HG03565 (cell line): ENCODE results near the gene THTPA.

Source experiments
- ATAC-seq: cut with Tn5 transposase; IDR thresholded peaks from one replicate; pipeline ENCODE4 v1.9.1; 2021; ENCODE audit warnings: mild to moderate bottlenecking, moderate library complexity; ENCODE audit not compliant: unreplicated experiment

THTPA gene

DNA sequence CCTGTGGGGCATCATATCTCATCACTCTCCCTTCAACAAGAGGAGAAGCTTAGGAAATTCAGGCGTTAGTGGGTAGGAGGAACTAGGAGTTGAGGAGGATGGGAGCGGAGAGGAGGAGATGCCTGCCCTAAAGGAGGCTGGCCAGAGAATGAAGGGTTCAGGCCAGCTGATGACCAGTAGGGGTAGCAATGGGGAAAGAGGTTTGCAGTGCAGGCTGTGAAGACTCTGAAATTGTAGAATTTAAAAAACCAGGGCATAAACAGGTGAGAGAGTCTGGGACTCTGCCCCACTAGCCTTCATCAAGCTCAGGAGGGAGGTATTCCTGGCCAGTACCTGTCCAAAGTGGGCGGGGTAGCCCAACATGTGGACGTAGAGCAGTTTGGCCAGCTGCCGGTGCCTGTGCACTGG lies 10.7 kb downstream of the THTPA start:
- no peak for ATAC-seq

DNA sequence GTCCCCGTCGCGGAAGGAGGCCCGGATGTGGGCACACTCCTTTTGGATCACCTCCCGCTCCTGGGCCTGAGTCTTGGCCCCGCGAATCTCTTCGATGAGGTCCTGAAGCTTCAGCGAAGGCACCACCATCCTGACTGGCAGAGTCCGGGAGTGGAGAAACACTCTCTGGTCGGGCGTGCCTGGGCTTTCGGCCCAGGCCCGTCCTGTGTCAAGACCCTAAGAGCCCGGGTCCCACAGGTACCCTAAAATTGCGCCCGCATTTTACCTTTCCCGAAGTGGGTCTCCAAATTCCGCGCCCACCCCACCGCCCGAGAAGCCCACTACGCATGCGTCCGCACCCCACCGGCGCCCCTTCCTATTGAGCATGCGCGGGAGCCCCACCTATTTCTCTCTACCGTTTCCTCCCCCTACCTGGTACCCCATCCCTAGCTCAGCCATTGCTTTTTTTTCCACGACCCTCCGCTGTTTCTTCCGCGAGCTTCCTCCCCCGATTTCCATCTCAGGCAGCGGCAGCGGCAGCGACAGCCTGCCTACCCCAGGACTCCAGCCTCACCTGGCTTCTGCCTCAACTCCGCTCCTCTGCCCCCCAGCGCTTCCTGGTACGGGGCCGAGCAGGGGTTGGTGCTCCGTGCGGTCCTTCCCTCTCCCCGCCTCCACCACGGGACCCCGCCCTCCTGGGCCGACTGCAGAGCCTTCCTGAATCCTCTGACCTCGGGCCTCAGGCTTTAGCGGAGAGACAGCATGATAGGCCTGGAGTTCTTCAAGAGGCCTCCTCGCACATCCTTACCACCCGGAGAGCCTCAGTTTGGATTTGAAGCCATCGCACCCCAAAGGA lies 11.3 kb downstream of the THTPA start, which contains the start of gene AP1G2:
TSS of gene AP1G2 (minus strand) at position 606 of the 835 bp plus-strand sequence. CDS start at position 129, 477 bp downstream.
- peak; percentile 73 for ATAC-seq

DNA sequence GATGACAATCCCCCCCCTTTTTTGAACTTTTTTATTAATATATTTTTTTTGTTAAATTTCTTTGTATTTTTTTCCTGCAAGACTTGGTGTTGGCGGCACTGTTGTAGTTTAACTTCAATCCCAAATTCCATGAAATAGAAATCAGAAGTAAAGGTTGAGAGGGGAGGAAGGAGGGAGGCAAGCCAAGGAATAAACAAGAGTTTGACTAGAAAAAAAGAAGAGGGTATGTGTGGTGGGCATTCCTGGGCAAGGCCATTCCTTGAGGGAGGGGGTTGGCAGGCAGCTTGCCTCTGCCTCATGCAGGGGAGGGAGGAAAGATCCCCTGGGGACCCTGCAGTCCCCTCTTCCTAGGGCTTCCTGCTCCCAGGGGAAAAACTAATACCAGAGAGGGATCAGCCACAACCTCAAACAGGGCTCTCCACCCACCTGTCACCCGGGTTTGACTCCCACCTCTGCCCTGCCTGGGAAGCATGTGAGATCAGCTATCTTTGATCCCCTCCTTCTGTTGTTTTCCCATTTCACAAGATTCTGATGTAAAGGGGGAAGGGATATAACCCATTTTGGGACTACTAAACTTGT lies 12.0 kb downstream of the THTPA start:
- ATAC-seq = no peak

DNA sequence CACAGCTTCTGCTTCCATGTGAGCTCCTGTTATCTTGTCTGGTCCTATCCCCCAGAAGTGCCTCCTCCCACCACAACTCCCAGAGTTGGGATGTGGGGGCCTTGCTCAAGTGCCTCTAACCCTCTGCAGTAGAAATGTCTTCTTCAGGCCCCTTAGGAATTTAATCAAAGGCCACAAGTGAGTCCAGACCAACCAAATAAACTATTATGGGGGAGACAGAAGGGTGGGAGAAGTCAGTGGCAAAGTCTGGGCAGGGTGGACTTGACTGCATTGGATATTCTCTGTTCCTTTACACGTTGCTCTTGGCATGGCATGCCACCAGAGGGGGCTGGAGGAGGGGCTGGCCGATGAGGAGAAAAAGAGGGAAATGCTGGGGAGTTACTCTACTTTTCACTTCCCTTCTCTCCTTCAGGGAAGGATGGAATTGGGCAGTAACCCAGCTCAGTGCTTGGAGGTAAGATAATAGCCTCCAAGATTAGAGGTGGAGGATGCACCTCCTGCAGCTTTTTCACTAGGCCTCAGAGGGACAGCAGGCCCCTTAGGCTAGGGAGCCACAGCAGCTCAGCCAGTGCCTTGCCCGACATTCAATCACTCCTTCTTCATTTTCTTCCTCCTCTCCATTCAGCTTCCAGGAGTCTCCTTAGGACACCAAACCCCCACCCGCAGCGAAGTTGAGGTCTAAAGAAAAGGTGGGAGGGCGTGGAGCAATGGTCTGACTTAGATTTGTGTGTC lies 12.7 kb downstream of the THTPA start:
- no peak for ATAC-seq

DNA sequence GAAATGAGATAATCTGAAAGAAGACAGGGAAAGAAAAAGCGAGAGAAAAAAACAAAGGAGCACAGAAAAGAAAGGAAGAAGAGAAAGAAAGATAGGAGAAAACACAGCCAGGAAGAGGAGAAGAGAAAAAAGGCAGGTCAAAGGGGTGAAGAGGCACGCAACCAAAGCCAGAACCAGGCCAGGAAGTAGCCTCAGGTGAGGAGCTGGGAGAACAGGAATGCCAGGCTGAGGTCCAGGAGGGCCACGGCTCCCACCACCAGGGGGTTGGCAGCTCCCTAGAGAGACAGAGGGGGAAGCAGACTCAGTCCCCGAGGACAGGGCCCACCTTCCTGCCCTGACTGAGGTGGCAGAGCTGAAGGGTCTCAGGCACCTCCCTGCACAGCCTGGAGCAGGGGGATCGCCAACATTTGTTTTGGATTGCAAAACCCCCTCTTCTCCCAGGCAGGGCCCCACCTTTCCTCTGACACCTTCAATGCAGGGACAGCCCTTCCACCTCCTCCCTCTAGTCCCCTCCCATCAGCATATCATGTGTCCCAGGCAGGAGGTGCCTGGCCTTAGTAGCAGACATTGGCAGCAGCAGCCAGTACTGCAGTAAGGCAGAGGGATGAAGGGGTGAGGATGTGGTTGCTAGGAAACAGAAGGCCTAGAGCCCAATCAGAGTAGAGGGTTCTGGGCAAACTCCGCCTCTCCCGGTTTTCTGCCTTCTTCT lies 13.5 kb downstream of the THTPA start:
- ATAC-seq = no peak

DNA sequence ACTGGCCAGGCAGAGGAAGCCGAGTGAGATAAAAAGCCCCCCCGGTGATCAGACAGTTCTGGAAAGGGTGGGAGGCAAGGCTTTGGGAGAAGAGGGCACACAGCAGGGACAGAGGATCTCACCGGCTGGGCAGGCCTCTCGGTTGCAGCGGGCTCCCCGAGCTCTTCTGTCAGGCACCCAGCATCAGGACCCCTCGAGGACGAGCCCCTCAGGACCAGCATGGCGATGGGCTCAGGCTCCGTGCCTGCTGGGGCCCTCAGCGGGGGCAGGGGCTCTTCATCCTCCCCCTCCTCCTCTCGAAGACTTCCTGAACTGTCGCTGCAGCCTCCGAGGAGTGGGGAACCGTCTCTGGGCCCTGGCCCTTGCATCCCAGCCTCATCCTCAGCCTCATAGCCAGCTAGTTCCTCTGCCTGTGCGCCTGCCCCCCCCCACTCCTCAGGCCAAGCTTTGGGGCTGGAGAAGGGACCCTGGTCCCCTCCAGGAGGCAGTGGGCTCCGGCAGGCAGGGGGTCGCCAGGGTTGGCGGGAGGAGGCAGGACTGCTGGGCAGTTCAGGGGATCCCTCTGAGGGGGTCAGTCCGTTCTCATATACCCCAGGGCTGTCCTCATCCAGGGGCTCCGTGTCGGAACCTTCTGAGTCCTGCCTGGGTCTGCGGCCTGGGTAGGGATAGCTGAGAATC lies 14.9 kb downstream of the THTPA start:
- no peak for ATAC-seq

DNA sequence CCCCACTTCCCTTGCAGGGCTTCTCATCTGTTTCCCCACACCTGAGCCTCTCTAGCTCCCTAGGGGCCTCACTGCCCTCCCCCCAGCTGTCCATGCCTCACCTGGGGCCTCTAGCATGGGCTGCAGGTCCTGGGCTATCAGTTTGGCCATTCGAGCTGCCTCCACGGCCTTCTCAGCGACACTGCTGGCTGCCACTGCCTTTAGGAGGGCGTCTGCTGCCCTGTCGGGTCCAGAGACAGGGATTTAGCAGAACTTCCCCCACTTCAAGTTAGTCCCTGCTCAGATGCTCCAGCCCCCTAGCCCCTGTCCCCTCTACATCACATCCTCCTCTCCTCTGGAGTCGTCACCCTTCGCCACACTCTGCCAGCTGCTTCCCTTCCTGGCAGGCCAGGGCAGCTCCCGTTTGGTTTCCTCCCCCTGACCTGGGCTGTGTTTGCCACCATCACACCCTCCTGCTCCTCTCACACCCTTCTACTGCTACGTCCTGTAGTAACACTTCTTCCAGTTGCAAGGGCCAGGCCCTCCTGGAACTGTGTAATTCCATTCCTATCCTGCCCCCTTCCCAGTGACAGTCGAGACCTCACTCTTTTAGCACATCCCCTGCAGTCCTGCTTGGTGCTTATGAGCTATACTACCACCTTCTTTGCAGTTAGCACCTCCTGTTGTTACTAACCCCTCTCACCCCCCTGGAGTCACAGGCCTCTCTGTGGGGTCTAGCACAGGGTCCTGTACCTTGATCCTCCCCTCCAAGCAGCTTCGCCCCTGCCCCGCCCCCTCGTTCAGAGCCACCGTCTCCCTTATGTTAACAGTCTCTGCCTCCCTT lies 15.8 kb downstream of the THTPA start:
- ATAC-seq = no peak

DNA sequence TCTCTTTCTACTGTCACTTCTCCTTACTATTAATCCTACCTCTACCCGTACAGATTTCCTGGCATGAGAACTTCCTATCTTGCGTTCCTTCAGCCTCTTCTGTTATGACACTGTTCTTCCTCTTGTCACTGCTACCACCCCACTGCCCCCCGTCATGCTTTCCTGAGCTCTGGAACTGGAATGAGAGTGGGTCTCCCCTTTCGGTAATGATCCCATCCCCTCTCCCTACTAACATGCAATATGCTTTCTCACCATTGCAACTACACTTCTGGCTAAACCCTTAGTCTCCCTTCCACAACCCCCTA lies 16.4 kb downstream of the THTPA start:
- ATAC-seq = no peak

DNA sequence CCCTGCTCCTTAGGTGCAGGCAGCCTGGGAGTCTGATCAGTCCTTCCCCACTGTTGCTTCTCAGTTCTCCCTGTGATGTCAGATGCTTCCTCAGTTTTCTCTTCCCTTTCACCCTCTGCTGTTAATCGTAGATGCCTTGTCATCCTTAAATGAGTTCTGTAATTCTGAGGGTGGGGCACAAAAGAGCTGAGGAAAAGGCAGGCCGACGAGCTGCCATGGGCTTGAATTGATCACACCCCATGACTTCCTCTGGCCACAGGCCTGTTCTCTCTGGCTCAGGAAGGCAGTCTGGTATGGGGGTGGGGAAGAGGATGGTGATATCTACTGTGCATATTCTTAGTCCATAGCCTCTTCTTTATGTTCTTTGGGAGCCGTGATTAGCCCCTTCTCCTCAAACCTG lies 16.8 kb downstream of the THTPA start:
- no peak for ATAC-seq

DNA sequence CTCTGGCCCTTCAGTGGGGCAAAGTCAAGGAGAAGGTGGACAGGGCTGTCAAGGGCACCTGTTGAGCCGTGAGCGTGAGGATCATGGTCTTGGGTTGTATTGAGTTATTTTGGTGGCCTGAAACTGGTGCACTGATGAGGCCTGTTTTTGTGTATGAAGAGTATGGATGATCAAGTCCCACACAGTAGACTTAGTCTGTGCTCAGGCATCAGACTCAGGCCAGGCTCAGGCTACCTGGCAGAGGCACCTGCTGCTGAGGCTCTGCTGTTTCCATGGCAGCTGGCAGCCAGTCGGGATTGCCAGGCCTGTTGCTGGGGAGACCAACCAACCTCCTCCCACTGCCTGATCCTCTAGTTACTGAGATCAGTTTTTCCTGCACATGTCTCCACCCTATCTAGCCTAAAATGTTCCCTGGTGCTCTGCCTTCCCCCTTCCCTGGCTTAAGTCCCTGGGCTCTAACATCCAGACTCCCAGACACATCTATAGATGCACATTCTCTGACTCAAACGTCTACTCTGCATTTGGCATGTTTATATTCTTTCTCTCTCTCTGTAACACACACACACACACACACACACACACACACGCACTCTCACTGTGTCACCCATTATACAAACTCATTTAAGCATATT lies 17.4 kb downstream of the THTPA start:
- ATAC-seq = no peak

DNA sequence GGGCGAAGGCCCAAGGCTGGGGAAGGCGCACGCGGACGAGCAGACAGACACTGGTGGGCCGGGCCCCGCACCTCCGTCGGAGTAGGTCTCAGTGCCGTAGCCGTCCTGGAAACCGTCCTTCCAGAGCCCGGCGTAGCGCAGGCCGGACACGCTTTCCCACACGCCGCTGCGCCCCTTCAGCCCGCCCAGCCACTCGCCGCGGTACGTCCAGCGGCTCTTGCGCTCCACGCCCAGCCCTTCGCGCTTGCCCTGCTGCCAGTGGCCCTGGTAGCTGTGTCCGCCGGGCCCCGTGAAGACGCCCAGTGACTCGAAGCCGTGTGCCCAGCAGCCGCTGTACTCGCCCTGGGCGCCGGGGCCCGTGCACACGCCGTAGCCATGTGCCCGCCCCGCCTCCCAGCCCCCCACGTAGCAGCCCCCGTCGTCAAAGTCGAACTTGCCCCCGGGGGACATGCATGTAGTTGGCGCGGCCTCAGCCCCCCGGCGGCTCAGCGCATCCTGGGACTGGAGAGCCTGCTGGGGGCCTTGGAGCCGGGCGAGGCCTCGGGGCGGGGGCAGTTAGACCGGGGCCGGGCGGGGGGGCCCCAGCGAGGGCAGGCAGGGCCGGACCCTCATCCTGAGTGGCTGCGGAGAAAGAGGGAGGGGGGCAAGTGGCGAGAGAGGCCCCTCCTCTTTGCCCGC lies 21.1 kb downstream of the THTPA start:
- no peak for ATAC-seq

DNA sequence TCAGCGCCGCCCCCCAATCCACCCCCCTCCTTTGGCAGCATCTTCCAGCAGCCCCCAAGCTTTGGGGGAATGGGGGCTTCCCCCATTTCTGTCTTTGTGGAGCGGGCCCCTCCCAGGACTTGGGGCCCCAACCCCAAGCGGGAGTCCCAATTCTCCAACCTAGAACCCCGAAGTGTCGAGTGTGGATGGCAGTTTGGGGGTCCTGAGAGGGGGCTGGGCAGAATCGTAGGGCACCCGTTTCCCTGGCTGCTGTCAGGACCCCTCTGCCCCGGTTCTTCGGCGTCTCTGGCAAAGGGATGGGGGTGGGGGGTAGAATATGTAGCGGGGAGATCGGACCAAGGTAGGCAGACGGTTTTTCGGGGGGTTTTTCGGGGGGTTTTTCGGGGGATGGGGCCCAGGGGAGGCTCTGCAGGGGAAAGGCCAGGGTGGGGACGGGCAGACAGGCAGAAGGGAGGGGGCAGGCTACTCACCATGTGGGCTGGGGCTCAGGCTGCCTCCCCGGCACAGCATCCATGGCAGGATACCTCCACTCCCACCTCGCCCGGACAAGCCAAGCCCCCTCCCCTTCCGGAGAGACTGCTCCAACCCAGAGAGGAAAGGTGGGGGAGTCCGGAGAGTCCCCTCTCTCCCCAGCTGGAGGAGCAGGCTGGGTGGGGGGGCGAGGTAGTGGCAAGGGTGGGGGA lies 21.8 kb downstream of the THTPA start:
- no peak for ATAC-seq

DNA sequence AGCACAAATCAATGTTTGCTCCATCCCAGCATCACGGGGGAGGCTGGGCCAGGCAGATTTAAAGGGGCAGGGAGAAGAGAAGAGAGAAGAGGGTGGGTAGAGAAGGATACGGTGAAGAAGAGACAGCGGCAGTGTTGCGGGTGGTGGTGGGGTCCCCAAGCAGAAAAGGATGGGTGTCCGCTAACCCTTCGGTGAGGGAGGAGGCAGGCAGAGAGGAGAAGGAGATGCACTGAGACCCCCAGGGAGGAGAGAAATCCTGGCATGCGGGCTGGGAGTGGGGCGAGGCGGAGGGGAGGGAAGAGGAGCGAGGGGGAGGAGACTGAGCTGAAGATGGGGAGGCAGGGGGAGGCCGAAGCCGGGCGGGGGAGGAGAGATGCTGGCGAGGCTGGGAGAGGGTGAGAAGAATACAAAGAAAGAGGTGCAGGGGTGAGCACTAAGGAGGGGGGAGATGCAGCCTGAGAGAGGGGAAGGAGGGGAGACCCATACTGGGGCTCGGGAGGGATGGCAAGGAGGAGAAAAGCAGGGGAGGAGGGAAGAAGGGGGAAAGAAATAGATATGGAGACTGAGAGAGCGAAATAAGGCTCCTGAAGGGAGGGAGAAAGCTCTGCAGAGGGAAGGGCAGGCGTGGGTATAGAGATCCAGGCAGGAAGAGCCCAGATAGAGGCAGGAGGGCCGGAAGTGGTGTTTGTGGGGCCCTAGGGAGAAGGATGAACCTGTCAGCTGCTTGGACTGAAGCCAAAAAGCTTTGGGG lies 22.7 kb downstream of the THTPA start, which contains the start of gene JPH4:
TSS of gene JPH4 (minus strand) at position 231 of the 751 bp plus-strand sequence. CDS start 1,337 bp downstream, outside the sequence.
- no peak for ATAC-seq

DNA sequence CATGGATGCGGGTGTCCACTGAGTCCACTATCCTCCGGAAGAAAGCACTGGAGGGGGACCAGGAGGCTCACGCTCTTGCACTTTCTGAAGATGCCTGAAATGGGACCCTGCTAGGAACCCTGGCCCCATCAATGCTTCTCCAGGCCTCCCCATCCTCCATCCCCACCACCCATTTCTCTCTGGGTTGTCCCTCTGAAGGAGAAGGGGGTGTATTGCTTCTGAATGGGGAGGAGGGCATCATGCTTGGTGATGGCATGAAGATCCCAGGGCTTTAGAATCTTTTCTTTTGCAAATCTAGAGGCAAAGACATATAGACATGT lies 23.2 kb downstream of the THTPA start:
- no peak for ATAC-seq

DNA sequence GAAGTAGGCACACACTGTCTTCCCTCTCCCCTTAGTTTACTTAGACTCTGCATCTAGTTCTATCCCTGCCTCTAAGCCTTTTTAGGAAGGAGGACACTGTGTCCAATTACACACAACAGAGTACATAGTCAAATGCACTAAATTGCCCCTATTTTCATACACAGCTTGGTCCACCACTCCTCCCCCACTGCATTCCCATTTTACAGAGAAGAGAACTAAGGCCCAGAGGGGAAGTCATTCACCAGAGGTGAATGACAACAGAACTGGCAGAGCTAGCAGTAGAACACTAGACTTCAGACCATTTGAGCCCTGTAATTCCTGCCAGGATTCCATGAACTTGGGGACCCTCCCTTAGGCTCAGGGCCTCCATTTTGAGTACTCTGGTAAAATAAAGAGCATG lies 23.7 kb downstream of the THTPA start:
- ATAC-seq = no peak

DNA sequence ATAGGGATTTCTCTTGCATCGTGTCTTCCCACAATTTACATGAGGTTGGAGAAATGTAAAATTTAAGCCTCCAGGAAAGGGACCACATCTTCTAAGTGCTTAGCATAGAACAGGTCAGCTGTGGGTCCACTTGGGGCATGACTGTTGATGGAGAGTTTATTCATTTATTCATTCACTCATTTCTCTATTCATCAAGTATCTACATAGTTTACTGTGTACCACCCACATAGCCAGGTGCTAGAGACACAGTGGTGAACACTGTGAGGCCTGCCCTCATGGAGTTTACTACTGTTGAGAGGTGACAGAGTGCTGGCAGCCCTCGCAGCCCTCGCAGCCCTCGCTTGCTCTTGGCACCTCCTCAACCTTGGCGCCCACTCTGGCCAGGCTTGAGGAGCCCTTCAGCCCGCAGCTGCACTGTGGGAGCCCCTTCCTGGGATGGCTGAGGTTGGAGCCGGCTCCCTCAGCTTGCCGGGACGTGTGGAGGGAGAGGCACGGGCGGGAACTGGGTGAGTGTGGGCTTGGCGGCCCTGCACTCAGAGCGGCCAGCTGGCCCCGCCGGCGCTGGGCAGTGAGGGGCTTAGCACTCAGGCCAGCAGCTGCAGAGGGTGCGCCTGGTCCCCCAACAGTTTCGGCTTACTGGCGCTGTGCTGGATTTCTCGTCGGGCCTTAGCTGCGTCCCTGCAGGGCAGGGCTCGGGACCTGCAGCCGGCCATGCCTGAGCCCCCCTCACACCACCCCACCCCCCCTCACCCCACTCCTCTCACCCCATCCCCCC lies 24.3 kb downstream of the THTPA start:
- no peak for ATAC-seq

DNA sequence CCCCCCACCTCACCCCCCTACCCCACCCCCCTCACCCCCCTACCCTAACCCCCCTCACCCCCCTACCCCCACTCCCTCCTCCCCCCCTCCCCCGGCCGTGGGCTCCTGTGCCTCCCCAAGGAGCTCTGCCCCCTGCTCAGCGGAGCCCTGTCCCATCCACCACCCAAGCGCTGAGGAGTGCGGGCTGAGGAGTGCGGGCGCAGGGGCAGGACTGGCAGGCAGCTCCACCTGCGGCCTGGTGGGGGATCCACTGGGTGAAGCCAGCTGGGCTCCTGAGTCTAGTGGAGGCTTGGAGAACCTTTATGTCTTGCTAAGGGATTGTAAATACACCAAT lies 24.8 kb downstream of the THTPA start:
- no peak for ATAC-seq
